ENCODE data around the gene BMS1. TPM values are rescaled to one million over a fixed set of nuclear protein-coding genes. Genes with fewer than 3 reads are reported as not detected.

BMS1 gene
- total and polyA plus RNA-seq, 2 of the 13 experiments (the other 11 are each of a cell fraction or from before 2014, with no cell fraction given) = 3.9 to 25.2 TPM

DNA sequence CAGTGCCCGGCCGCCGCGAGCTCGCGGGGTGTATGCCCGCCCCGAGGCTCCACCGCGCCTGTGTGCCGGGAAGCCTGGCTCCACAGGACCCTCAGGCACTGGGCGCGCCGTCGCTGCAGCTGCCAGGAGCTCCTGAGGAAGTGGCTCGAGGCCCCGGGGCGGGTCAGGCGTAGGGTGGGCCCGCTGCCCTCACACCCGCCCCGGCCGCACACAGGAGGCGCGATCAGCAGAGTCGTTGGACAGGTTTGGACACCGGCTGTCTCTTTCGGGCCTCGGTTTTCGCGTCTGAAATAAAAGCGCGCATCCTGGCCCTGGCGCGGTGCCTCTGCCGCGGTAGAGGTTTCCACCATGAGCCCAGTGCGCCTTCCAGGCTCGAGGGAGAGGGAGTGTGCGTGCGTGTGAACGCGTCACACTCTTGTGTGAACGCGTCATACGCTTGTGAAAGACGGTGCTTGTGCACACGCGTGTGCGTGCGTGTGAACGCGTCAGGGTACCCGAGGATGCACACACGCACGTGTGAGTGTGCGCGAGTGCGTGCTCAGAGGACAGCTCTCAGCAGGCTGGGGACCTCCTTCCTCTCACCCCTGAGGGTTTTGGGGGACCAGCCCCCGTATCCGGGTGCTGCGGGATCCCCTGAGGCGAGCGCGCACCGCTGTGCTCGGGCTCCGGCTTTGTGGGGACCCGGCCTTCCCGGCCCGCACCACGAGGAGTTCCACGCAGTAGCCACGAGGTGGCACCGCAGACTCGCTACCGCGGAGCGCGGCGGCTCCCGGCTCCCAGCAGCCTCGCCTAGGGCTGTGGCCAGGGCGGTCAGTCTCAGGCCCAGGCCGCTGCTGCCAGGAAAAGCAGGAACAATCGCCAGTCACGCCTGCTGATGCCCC, 83.8 kb downstream of the BMS1 start (continued):
- TF ChIP-seq, protein P1, sequence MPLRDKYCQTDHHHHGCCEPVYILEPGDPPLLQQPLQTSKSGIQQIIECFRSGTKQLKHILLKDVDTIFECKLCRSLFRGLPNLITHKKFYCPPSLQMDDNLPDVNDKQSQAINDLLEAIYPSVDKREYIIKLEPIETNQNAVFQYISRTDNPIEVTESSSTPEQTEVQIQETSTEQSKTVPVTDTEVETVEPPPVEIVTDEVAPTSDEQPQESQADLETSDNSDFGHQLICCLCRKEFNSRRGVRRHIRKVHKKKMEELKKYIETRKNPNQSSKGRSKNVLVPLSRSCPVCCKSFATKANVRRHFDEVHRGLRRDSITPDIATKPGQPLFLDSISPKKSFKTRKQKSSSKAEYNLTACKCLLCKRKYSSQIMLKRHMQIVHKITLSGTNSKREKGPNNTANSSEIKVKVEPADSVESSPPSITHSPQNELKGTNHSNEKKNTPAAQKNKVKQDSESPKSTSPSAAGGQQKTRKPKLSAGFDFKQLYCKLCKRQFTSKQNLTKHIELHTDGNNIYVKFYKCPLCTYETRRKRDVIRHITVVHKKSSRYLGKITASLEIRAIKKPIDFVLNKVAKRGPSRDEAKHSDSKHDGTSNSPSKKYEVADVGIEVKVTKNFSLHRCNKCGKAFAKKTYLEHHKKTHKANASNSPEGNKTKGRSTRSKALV (CRISPR knock-in tag; IDR thresholded peaks at IDR 0.05) = peak; percentile 95
- 0 out of 2 replicates have a peak, but pooled peaks have one; percentile 13 for TF ChIP-seq ZNF331 (CRISPR knock-in tag; IDR thresholded peaks at IDR 0.05)
- TF ChIP-seq KLF9 (CRISPR knock-in tag; IDR thresholded peaks at IDR 0.05; ENCODE audit: low read depth) = no peak
- peak; percentile 35; the same call in 1 of the 2 replicates for TF ChIP-seq GABPB1 (CRISPR knock-in tag; IDR thresholded peaks at IDR 0.05)
- TF ChIP-seq, protein P2, sequence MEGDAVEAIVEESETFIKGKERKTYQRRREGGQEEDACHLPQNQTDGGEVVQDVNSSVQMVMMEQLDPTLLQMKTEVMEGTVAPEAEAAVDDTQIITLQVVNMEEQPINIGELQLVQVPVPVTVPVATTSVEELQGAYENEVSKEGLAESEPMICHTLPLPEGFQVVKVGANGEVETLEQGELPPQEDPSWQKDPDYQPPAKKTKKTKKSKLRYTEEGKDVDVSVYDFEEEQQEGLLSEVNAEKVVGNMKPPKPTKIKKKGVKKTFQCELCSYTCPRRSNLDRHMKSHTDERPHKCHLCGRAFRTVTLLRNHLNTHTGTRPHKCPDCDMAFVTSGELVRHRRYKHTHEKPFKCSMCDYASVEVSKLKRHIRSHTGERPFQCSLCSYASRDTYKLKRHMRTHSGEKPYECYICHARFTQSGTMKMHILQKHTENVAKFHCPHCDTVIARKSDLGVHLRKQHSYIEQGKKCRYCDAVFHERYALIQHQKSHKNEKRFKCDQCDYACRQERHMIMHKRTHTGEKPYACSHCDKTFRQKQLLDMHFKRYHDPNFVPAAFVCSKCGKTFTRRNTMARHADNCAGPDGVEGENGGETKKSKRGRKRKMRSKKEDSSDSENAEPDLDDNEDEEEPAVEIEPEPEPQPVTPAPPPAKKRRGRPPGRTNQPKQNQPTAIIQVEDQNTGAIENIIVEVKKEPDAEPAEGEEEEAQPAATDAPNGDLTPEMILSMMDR (CRISPR knock-in tag; IDR thresholded peaks at IDR 0.05) = peak; percentile 86
- TF ChIP-seq ZNF687 (CRISPR knock-in tag; IDR thresholded peaks at IDR 0.05) = peak; percentile 40; the same call in 1 of the 2 replicates
- peak; percentile 87 for TF ChIP-seq STAG1 (CRISPR knock-in tag; IDR thresholded peaks at IDR 0.05)
- 0 out of 2 replicates have a peak, but pooled peaks have one; percentile 23 for TF ChIP-seq ZNF788 (CRISPR knock-in tag; IDR thresholded peaks at IDR 0.05; ENCODE audit: borderline replicate concordance)
- TF ChIP-seq MTF2 (CRISPR knock-in tag; IDR thresholded peaks at IDR 0.05; ENCODE audit: borderline replicate concordance) = peak; percentile 52; the same call in 1 of the 2 replicates
